Bronchus fibroblast of lung (primary cell): Measurements from ENCODE around the gene PSMB9. TPM values are rescaled to one million over a fixed set of nuclear protein-coding genes. Genes with fewer than 3 reads are reported as not detected.

Source experiments
- total RNA-seq: library from RNA; depleted of rRNA; stranded (reverse); fragments of >200 nt; gene quantifications from 2 replicates; pipeline ENCODE4 v1.2.3, GENCODE V29; 2015

PSMB9 gene
- 4.2 and 4.9 TPM in 2 replicates for total RNA-seq

GRCh38 chr6:32853541-32854375 is at the start of gene PSMB9, which contains the start of gene TAP1:
TSS of gene PSMB9 (plus strand) at chr6:32854192. CDS start at chr6:32854230, 38 bp downstream.
TSS of gene TAP1 (minus strand) at chr6:32853704. CDS start at chr6:32853636, 68 bp downstream.

DNA sequence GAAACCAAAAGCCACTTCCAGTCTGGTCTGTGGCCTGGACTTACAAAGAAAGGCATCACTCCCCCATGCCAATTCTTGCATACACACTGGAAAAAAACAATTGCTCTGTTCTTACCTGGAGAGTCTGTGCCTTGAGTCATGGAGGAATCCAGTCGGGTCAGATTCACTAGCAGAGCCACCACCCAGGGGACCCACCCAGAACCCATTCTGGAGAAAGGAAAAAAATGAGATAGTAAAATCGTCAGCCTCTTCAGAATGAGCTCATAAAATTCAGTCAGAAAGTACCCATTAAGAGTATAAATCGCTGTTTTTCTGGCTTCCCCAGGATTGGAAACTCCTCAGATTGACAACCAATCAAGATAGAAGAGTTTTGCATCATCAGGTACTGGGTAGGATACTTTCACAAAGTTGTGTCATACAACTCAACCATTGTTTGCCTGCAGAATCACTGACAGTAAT is 37.2 kb upstream of the PSMB9 start, which contains the start of gene HLA-DOB:
HLA-DOB (minus strand) TSS at position 257 of the 459 bp plus-strand sequence; CDS start at position 206, 51 bp downstream.

GRCh38 chr6:32838114-32838958 is 15.7 kb upstream of the PSMB9 start, which contains the start of gene TAP2:
TSS of gene TAP2 (minus strand) at chr6:32838739. CDS start at chr6:32838233, 506 bp downstream.

DNA sequence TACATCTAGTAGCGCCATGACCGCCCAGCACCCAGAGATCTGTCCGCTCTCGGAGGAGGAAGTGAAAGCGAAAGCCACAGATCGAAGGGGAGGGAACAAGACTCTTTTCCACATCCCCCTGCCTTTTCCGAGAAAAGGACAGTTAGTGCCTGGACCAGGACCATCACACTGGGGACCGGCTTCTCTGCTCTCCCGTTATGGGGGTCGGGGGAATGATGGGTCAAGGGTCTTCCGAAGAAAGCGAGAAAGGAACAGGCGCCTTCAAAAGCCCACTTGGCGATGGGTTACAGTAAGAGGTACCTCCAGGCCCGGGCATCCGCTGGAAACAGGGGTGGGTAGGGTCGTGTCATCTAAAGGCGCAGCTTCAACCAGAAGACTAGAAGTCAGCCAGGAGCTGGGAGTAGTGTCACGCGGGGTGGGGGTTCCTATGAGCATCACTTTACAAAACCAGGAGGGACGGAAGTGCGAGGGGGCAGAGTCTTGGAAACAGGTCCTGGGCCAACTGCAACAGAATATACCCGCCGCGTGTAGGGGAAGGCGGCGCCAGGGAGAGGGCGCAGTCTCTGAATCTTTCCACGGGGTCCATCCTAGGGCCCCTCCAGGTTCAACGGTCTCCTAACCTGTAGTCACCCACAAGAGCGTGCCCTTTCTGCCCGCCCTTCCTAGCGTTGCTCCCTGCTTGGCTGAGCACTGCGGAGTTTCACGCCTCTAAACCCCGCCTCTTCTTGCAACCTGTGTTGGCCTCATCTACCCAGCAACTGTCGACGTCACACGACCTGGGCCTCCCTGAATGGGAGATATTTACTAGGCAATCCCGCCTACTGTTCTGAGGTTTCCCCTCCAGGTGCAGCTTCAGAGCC is 9.8 kb upstream of the PSMB9 start, which contains the start of gene PSMB8:
PSMB8 (minus strand) TSS at position 69 of the 860 bp plus-strand sequence; CDS start at position 18, 51 bp downstream.

Other genes with a start within 250 kb of the PSMB9 start
- not detected in 2 replicates for gene HLA-DQA1, start 216.8 kb upstream of the PSMB9 start, total RNA-seq
- not detected in 2 replicates for gene HLA-DQB1, start 187.5 kb upstream of the PSMB9 start, total RNA-seq
- not detected in 2 replicates for gene HLA-DQA2, start 112.8 kb upstream of the PSMB9 start, total RNA-seq
- not detected in 2 replicates for gene HLA-DQB2, start 90.7 kb upstream of the PSMB9 start, total RNA-seq
- gene HLA-DOB, start 37.2 kb upstream of the PSMB9 start, total RNA-seq: 0.30 and 0.84 TPM in 2 replicates
- gene TAP2, start 15.5 kb upstream of the PSMB9 start, total RNA-seq: 5.4 and 7.2 TPM in 2 replicates
- 24.9 and 26.2 TPM in 2 replicates for gene PSMB8, start 10.1 kb upstream of the PSMB9 start, total RNA-seq
- gene TAP1, start 488 bp upstream of the PSMB9 start, total RNA-seq: 16.8 and 19.0 TPM in 2 replicates
- gene HLA-DMB, start 86.8 kb downstream of the PSMB9 start, total RNA-seq: not detected in 2 replicates
- gene HLA-DMA, start 98.9 kb downstream of the PSMB9 start, total RNA-seq: 2.7 and 3.4 TPM in 2 replicates
- gene BRD2, start 114.4 kb downstream of the PSMB9 start, total RNA-seq: 85.8 and 87.9 TPM in 2 replicates
- gene HLA-DOA, start 155.4 kb downstream of the PSMB9 start, total RNA-seq: not detected in 2 replicates
- gene HLA-DPA1, start 219.5 kb downstream of the PSMB9 start, total RNA-seq: 0.50 TPM in 1 of 2 replicates, not detected in the other
- gene HLA-DPB1, start 221.8 kb downstream of the PSMB9 start, total RNA-seq: 4.0 TPM in 1 of 2 replicates, not detected in the other